ENCODE data around the gene INTS1.
"Not testable (repeated sequence)": the region's sequence is repeated elsewhere in the genome, so short reads cannot be mapped to it uniquely, and the experiment has no call there.

INTS1 gene

DNA sequence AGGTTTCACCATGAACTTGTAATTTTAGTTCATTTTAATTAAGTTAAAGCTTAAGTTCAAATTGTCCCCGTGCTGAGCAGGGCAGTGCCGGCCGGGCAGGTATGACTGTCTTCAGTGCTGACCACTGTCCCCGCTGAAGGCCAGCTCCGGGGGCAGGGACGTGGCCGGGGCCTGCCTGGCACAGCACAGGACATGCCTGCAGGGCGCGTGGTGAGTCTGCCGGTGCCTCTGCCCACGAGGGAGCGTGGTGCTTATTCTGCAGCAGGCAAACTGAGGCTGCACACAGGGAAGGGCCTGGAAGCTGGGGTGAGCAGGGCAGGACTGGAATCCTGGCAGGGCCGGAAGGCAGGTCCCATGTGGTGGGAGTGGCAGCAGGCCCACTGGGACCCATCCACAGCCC, 54.7 kb downstream of the INTS1 start:
- Histone ChIP-seq H3K4me1 (ENCODE audit: insufficient read depth, low read length) (peaks cover 24% of the 10 kb centered on the region), H3K27me3 (ENCODE audit: insufficient read depth, low read length) (no peaks in the 10 kb centered on the region), H3K9me3 (ENCODE audit: low read length) (no peaks in the 10 kb centered on the region), H3K4me3 (ENCODE audit: low read length) (no peak overlapping the region), H2AFZ (ENCODE audit: low read depth, low read length) (no peak overlapping the region), H3K36me3 (ENCODE audit: insufficient read depth, low read length) (no peaks in the 10 kb centered on the region)

DNA sequence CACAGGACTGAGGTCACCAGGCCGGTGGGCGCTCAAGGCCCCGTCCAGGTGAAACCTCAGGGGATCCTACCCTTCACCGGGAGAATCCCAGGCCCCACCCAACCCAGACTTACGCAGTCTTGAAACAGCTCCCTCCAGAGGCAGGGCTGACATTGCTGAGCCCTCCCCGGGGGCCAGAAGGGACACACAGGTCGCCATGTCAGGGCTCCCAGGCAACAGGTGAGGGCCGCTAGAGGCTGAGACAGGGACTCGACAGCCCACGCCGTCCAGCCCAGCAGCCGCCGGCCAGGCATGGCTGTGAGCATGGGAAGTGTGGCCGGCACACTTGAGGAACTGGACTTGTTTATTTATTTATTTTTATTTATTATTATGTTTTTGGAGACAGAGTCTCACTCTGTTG, 55.2 kb downstream of the INTS1 start:
- no peaks in the 10 kb centered on the region for H3K36me3 ChIP-seq (ENCODE audit: insufficient read depth, low read length)
- no peak overlapping the region for H2AFZ ChIP-seq (ENCODE audit: low read depth, low read length)
- no peaks in the 10 kb centered on the region for H3K9me3 ChIP-seq (ENCODE audit: low read length)
- no peaks in the 10 kb centered on the region for H3K27me3 ChIP-seq (ENCODE audit: insufficient read depth, low read length)
- H3K4me3 ChIP-seq (ENCODE audit: low read length) = no peak overlapping the region
- H3K4me1 ChIP-seq (ENCODE audit: insufficient read depth, low read length) = peaks cover 19% of the 10 kb centered on the region

DNA sequence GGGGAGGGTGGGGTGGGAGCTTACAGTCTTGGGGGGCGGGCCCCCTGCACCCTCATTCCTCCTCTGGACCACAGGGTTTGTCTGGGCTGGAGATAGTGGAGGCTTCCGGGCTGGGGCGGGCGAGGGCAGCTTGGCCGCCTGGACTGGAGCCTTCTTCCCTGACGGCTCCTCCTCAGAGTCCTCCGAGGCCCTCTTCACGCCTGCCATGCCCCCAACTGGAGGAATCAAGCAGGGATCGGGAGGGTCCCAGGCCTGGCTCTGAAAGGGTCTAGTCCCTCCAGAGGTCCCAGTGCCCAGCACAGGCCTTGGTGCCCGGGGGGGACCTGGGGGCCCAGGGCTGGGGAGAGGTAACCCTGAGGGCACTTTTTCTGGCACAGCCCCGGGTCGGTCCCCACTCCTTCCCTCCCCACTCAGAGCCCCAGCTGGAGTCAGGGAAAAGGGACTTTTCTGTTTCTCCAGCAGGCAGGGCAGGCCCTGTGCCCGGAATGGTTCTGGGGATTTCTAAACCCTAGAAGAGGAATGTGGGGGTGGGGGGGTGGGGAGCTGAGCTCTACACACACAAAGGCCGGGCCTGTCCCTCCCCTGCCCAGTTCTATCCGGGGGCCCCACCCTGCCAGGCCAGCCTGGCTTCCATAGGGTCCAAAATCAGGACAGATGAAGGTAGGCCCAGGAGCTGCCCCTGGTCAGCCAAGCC, 56.5 kb downstream of the INTS1 start:
- H3K27me3 ChIP-seq (ENCODE audit: insufficient read depth, low read length) = no peaks in the 10 kb centered on the region
- no peaks in the 10 kb centered on the region for H3K36me3 ChIP-seq (ENCODE audit: insufficient read depth, low read length)

DNA sequence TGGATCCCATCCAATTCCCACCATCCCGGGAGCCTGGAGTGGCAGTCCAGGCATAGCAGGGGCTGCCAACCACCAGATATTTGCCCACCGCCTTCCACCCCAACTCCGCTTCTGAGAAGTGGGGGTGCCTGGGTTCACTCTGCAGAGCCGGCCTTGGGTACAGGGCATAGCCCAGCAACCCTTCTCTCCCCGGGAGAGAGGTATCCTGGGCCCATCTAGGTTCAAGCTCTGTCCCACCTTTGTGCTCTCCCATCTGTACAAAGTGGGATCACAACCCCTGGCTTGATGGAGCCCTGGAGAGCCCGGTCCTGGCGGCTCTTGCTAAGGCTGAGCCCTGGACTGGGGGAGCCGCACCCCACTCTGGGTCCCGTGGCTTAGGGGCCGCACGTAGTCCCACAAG, 57.1 kb downstream of the INTS1 start:
- Histone ChIP-seq H3K4me1 (ENCODE audit: insufficient read depth, low read length) (peaks cover 9% of the 10 kb centered on the region), H3K36me3 (ENCODE audit: insufficient read depth, low read length) (no peaks in the 10 kb centered on the region), H2AFZ (ENCODE audit: low read depth, low read length) (no peak overlapping the region), H3K4me3 (ENCODE audit: low read length) (no peak overlapping the region), H3K27me3 (ENCODE audit: insufficient read depth, low read length) (no peaks in the 10 kb centered on the region), H3K9me3 (ENCODE audit: low read length) (no peaks in the 10 kb centered on the region)

More for the DNA sequence above, 56.5 kb downstream of the INTS1 start:
- Histone ChIP-seq H3K9me3 (ENCODE audit: low read length) (no peaks in the 10 kb centered on the region), H3K4me3 (ENCODE audit: low read length) (no peak overlapping the region), H2AFZ (ENCODE audit: low read depth, low read length) (no peak overlapping the region), H3K4me1 (ENCODE audit: insufficient read depth, low read length) (peaks cover 15% of the 10 kb centered on the region)

DNA sequence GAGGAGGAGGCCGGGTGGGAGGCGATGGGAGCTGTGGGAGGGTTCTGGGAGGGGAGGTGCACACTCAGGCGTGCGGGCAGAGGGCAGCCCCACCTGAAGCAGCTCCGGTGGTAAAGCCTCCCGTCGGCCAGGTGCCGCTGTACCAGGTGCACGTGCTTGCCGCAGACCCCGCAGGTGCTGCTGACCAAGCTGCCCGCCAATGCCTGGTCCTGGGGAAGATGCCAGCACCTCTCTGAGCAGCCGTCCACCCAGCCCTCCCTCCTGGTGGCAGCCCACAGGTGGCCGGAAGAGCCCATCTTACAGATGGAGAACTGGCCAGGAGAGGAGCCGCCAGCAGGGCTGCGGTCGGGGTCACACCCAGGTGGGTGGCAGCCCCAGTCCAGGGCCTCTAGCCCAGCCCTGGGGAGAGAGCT, 57.6 kb downstream of the INTS1 start:
- no peak overlapping the region for H2AFZ ChIP-seq (ENCODE audit: low read depth, low read length)
- H3K4me3 ChIP-seq (ENCODE audit: low read length) = no peak overlapping the region
- no peaks in the 10 kb centered on the region for H3K36me3 ChIP-seq (ENCODE audit: insufficient read depth, low read length)
- peaks cover 5% of the 10 kb centered on the region for H3K4me1 ChIP-seq (ENCODE audit: insufficient read depth, low read length)
- H3K9me3 ChIP-seq (ENCODE audit: low read length) = no peaks in the 10 kb centered on the region
- no peaks in the 10 kb centered on the region for H3K27me3 ChIP-seq (ENCODE audit: insufficient read depth, low read length)

DNA sequence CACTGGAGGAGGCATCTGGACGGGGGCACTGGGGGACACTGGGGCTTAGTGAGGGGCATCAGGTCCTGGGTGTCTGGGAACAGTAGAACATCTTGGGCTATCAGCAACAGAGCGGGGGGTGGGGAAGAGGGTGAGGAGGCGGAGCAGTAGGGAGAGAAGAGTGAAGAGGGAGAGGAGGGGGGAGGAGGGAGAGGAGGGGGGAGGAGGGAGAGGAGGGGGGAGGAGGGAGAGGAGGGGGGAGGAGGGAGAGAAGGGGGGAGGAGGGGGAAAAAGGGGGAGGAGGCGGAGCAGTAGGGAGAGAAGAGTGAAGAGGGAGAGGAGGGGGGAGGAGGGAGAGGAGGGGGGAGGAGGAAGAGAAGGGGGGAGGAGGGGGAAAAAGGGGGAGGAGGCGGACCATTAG, 58.2 kb downstream of the INTS1 start:
- H2AFZ ChIP-seq (ENCODE audit: low read depth, low read length); H3K4me3 ChIP-seq (ENCODE audit: low read length); H3K9me3 ChIP-seq (ENCODE audit: low read length); H3K4me1 ChIP-seq (ENCODE audit: insufficient read depth, low read length); H3K27me3 ChIP-seq (ENCODE audit: insufficient read depth, low read length); H3K36me3 ChIP-seq (ENCODE audit: insufficient read depth, low read length): not testable (repeated sequence)

DNA sequence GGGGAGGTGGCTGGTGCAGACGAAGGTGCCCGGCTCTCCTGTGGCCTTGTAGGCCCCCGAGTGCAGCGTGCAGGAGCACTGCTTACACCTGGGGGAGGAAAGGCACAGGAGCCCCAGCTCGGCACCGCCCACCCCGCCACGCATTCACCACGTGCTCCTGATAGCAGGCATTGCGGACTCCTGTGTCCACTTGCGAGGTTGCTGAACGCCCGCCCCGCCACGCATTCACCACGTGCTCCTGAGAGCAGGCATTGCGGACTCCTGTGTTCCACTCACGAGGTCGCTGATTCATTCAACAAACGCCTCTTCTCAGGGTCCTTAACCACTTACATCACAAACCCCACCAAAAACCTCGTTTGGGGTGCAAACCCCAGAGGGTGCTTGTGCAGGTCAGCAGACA, 58.8 kb downstream of the INTS1 start:
- H3K4me1 ChIP-seq (ENCODE audit: insufficient read depth, low read length) = peaks cover 2% of the 10 kb centered on the region
- H2AFZ ChIP-seq (ENCODE audit: low read depth, low read length) = no peak overlapping the region
- no peaks in the 10 kb centered on the region for H3K27me3 ChIP-seq (ENCODE audit: insufficient read depth, low read length)
- H3K9me3 ChIP-seq (ENCODE audit: low read length) = no peaks in the 10 kb centered on the region
- H3K36me3 ChIP-seq (ENCODE audit: insufficient read depth, low read length) = no peaks in the 10 kb centered on the region
- no peak overlapping the region for H3K4me3 ChIP-seq (ENCODE audit: low read length)

DNA sequence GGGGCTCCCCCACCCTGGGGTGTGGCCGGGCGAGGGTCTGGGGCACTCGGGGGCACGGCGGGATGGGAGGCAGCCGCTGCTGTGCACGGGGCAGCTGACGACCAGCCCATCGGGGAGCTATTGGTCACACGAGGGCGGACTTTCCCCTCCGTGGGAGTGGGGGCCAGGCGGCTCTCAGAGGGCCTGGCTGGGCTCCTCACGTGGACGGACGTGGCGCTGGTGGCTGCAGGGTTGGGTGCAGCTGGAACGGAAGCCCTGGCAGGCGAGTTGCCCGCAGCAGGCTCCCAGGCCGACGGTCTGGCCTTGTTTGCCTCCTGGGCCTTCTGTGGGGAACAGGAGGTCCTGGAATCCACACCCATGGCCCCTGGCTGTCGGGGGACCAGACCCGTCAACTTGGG, 59.3 kb downstream of the INTS1 start:
- H2AFZ ChIP-seq (ENCODE audit: low read depth, low read length) = no peak overlapping the region
- no peaks in the 10 kb centered on the region for H3K4me1 ChIP-seq (ENCODE audit: insufficient read depth, low read length)
- H3K4me3 ChIP-seq (ENCODE audit: low read length) = no peak overlapping the region
- no peaks in the 10 kb centered on the region for H3K27me3 ChIP-seq (ENCODE audit: insufficient read depth, low read length)
- H3K36me3 ChIP-seq (ENCODE audit: insufficient read depth, low read length) = no peaks in the 10 kb centered on the region
- H3K9me3 ChIP-seq (ENCODE audit: low read length) = no peaks in the 10 kb centered on the region

DNA sequence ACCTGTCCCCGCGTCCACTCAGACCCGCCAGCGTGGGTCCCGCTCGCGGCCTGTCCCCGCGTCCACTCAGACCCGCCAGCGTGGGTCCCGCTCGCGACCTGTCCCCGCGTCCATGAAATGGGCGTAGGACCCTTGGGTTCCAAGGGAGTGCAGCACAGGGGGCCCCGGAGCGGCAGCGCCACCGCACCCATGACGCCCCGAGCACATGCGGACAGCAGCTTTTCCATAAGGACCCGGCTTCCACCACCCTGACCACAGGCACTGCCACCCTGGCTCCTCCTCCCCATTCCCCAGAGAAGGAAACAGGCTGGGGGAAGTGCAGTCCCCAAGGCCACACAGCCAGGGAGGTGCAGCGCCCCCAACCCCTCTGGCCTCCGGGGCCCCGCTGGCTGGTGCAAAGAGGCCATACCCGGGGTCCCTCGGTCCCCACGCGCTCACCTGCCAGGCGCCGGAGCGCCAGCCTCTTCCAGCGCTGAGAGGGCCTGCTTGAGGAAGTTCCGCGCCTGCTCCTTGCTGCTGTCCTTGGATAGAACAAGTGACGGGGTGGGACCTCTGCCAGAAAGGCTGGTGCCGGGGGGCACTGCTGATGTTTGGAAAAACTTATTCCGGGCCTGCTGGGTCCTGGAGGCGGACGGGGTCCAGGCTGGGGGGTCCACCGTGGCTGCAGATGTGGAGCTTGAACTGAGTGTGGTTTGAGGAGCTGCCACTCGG, 59.8 kb downstream of the INTS1 start:
- H3K4me1 ChIP-seq (ENCODE audit: insufficient read depth, low read length) = no peaks in the 10 kb centered on the region
- no peaks in the 10 kb centered on the region for H3K9me3 ChIP-seq (ENCODE audit: low read length)
- H3K27me3 ChIP-seq (ENCODE audit: insufficient read depth, low read length) = no peaks in the 10 kb centered on the region
- H2AFZ ChIP-seq (ENCODE audit: low read depth, low read length) = no peak overlapping the region
- no peaks in the 10 kb centered on the region for H3K36me3 ChIP-seq (ENCODE audit: insufficient read depth, low read length)
- no peak overlapping the region for H3K4me3 ChIP-seq (ENCODE audit: low read length)

DNA sequence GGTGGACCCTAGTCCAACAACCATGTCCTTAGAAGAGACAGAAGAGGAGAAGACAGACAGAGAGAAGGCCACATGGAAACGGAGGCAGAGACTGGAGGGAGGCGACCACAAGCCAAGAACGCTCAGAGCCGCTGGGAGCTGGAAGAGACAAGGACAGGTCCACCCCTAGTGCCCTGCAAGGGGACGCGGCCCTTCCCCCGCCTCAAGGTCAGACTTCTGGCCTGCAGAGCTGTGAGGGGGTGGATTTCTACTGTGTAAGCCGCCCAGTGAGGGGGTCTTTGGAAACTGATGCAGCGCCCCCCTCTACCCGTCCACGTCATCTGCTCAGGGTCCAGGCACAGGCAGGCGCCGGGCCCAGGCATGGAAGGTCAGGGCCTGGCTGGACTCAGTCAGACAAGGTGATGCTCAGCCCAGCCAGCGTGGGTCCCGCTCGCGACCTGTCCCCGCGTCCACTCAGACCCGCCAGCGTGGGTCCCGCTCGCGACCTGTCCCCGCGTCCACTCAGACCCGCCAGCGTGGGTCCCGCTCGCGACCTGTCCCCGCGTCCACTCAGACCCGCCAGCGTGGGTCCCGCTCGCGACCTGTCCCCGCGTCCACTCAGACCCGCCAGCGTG, 60.5 kb downstream of the INTS1 start:
- not testable (repeated sequence) for H3K36me3 ChIP-seq (ENCODE audit: insufficient read depth, low read length); H3K9me3 ChIP-seq (ENCODE audit: low read length); H3K4me1 ChIP-seq (ENCODE audit: insufficient read depth, low read length); H3K27me3 ChIP-seq (ENCODE audit: insufficient read depth, low read length); H2AFZ ChIP-seq (ENCODE audit: low read depth, low read length); H3K4me3 ChIP-seq (ENCODE audit: low read length)

DNA sequence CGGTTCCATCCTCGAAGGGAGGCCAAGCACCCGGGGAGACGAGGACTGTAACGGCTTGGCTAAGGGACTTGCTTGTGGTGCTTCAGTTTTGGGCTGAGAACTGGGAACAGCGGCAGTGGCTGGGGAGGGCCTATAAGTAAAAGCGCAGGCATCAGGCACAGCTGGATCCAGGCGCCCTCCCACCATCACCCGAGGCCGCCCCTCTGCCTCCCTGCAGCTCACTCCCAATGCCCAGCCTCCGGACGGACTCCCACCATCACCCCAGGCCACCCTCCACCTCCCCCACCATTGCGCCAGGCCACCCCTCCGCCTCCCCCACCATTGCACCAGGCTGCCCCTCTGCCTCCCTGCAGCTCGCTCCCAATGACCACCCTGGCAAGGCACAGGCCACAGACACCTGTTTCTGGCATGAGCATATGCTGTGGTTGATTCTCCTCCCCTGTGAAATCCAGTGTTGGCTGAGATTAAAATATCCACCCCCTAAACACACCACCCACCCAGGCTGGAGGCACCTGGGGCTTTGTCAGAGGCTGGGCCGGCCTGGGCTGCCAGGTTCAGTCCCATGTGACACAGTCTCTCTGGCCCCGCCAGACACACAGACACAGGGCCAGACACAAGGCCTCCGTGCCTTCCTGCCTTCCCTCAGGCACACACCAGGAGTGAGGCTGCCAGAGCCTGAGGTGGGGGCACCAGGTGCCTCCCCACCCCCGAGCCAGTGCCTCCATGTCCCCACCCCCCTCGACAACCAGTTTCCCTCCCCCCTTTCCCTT, 61.6 kb downstream of the INTS1 start:
- no peak overlapping the region for H2AFZ ChIP-seq (ENCODE audit: low read depth, low read length)
- no peaks in the 10 kb centered on the region for H3K9me3 ChIP-seq (ENCODE audit: low read length)
- no peaks in the 10 kb centered on the region for H3K36me3 ChIP-seq (ENCODE audit: insufficient read depth, low read length)
- no peaks in the 10 kb centered on the region for H3K27me3 ChIP-seq (ENCODE audit: insufficient read depth, low read length)
- no peaks in the 10 kb centered on the region for H3K4me1 ChIP-seq (ENCODE audit: insufficient read depth, low read length)
- H3K4me3 ChIP-seq (ENCODE audit: low read length) = no peak overlapping the region

DNA sequence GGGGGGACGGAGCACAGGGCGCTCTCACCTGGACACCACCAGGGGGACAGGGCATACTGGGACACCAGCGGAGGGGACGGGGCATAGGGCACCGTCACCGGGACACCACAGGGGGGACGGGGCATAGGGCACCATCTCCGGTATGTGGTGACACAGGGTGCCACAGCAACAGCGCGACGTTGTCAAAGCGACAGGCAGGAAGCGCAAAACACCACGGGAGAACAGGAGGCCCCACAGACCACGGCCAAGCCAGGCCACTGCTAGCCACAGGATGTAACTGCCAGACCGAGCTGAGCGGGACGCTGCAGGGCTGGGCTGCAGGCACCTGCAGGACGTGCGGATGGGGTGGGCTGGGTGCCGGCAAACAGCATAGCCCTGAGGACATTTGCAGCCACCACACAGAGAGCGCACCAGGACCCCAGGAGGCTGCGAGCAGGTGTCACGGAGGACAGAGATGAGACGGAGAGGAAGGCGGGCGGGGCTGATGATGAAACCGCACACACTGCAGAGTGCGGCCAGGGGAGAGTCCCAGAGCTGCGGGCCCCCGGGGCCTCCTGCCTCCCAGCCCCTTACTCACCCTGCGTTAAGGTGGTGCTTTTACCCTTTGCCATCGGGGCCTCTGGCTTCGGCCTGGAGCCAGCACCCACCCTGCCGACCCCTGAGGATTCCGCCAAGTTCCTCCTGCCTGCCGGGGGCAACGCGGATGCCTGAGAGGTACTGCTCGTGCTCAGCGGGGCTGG, 62.4 kb downstream of the INTS1 start:
- Histone ChIP-seq H3K36me3 (ENCODE audit: insufficient read depth, low read length) (no peaks in the 10 kb centered on the region), H3K9me3 (ENCODE audit: low read length) (no peaks in the 10 kb centered on the region), H2AFZ (ENCODE audit: low read depth, low read length) (no peak overlapping the region), H3K4me3 (ENCODE audit: low read length) (no peak overlapping the region), H3K4me1 (ENCODE audit: insufficient read depth, low read length) (no peaks in the 10 kb centered on the region), H3K27me3 (ENCODE audit: insufficient read depth, low read length) (no peaks in the 10 kb centered on the region)

Measured in neuron (in vitro differentiated cells).